Left lung (tissue), 10 donors: ENCODE data around the gene DAB1. TPM values are rescaled to one million over a fixed set of nuclear protein-coding genes. Genes with fewer than 3 reads are reported as not detected.

Source experiments
- ATAC-seq: fragments of 200-7000 bp; cut with Tn5 transposase; one replicate; pipeline ENCODE4 v1.9.1; 2020; ENCODE audit warnings: moderate library complexity
- DNase-seq, 4 donors: peaks; one replicate each; pipeline ENCODE4 v3.0.0-alpha.2; 2013 to 2020
- H3K27ac ChIP-seq, 2 donors: fragments of 200-600 bp; sonication (generic) in 1 of 2; one replicate each; pipeline versions ENCODE4 v1.5.0 to v1.8.0; 2020 to 2021
- H3K27me3 ChIP-seq, 2 donors: fragments of 200-600 bp; sonication (generic) in 1 of 2; one replicate each; pipeline versions ENCODE4 v1.5.0 to v1.8.0; 2020 to 2021
- H3K36me3 ChIP-seq, 2 donors: fragments of 200-600 bp; sonication (generic) in 1 of 2; one replicate each; pipeline versions ENCODE4 v1.5.0 to v1.8.0; 2020 to 2021
- H3K4me1 ChIP-seq, 2 donors: fragments of 200-600 bp; one replicate each; pipeline ENCODE4 v1.8.0; 2021
- H3K4me3 ChIP-seq, 2 donors: fragments of 200-600 bp; sonication (generic) in 1 of 2; one replicate each; pipeline versions ENCODE4 v1.5.0 to v1.8.0; 2020 to 2021; ENCODE audit warnings: mild to moderate bottlenecking in 1 of 2
- H3K9me3 ChIP-seq, 2 donors: fragments of 200-600 bp; sonication (generic) in 1 of 2; one replicate each; pipeline versions ENCODE4 v1.5.0 to v1.8.0; 2020 to 2021
- CTCF ChIP-seq, 2 donors: fragments of 200-600 bp; sonication (generic) in 1 of 2; IDR thresholded peaks; one replicate each; pipeline versions ENCODE4 v1.5.0 to v1.8.0; 2021; ENCODE audit warnings: antibody characterized with exemption in 2 of 2
- intact Hi-C, 2 donors: fragments of 100-400 bp; cut with DNase I; formaldehyde crosslinking; loops; one replicate each; pipeline versions ENCODE4 v1.11.2 to v1.14.2; 2022
- polyA plus RNA-seq, 6 donors: library from polyadenylated mRNA; unstranded; fragments of 120-200 nt; gene quantifications; one replicate each; pipeline ENCODE4 v1.2.1, GENCODE V29; 2013; ENCODE audit not compliant: insufficient read length in 6 of 6
- total RNA-seq, 2 donors: library from RNA; stranded (reverse); fragmentation: NEBNext Ultra II Directional; extraction: Animal tissue kit (Norgen Biotek cat#: 25700); gene quantifications; one replicate each; pipeline ENCODE4 v1.2.1, GENCODE V29; 2021
- donor health status: DM: no; HTN: yes; CAD: no.
- donor health status: DM: no; HTN: no; CAD: no.

Gene DAB1
- total and polyA plus RNA-seq, 8 donors: 0.17 to 1.7 (median 1.1) TPM

DNA sequence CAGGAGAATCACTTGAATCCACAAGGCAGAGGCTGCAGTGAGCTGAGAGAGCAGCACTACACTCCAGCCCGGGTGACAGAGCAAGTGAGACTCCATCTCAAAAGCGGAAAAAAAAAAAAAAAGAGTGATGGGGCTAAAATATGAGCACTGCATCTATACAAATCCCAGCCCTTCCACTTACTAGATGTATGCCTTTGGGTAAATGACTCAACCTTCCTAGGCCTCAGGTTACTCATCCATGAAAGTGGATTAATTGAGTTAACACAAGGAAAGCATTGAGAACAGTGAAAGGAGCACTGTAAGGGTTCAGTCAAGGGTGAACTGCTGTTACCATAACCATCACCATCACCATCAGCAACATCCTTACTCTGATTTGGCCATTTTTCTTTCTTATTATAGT is 231.6 kb downstream of the DAB1 start:
- no peaks in the 10 kb centered on the region for H3K36me3 ChIP-seq
- ATAC-seq: no peak
- TF ChIP-seq CTCF (IDR thresholded peaks at IDR 0.05): no peak

GRCh38 chr1:57190898-57191297 is 233.0 kb downstream of the DAB1 start:
- no peak for ATAC-seq
- Histone ChIP-seq H3K27me3 (no peaks in the 10 kb centered on the region), H3K27ac (no peak overlapping the region), H3K9me3 (no peaks in the 10 kb centered on the region), H3K4me3 (no peak overlapping the region), H3K36me3 (no peaks in the 10 kb centered on the region), H3K4me1 (no peaks in the 10 kb centered on the region)
- no peak for DNase-seq
- TF ChIP-seq CTCF (IDR thresholded peaks at IDR 0.05): no peak
- intact Hi-C loops: no loop called here

More for the DNA sequence above, 231.6 kb downstream of the DAB1 start:
- H3K9me3 ChIP-seq: no peaks in the 10 kb centered on the region
- H3K4me3 ChIP-seq: no peak overlapping the region
- DNase-seq: no peak
- H3K27ac ChIP-seq: no peak overlapping the region
- no peaks in the 10 kb centered on the region for H3K27me3 ChIP-seq
- intact Hi-C loops: no loop called here
- no peaks in the 10 kb centered on the region for H3K4me1 ChIP-seq

- H3K27ac ChIP-seq: no peak overlapping the region
- no peaks in the 10 kb centered on the region for H3K36me3 ChIP-seq
- H3K4me3 ChIP-seq: no peak overlapping the region
- H3K27me3 ChIP-seq: no peaks in the 10 kb centered on the region
- TF ChIP-seq CTCF (IDR thresholded peaks at IDR 0.05): no peak
- DNase-seq (no peak), ATAC-seq (no peak)
- intact Hi-C loops: no loop called here
- H3K9me3 ChIP-seq: no peaks in the 10 kb centered on the region
- no peaks in the 10 kb centered on the region for H3K4me1 ChIP-seq
These were observed 235.7 kb downstream of the DAB1 start for GRCh38 chr1:57188168-57188567.

GRCh38 chr1:57186455-57186854 is 237.4 kb downstream of the DAB1 start:
- TF ChIP-seq CTCF (IDR thresholded peaks at IDR 0.05): no peak
- Histone ChIP-seq H3K4me1 (no peaks in the 10 kb centered on the region), H3K36me3 (no peaks in the 10 kb centered on the region), H3K4me3 (no peak overlapping the region), H3K27me3 (no peaks in the 10 kb centered on the region), H3K27ac (no peak overlapping the region), H3K9me3 (no peaks in the 10 kb centered on the region)
- ATAC-seq: no peak
- no peak for DNase-seq
- intact Hi-C loops: no loop called here

- intact Hi-C loops: no loop called here
- no peaks in the 10 kb centered on the region for H3K36me3 ChIP-seq
- no peak for DNase-seq
- peaks cover 0 to 2% of the 10 kb centered on the region in 2 donors for H3K9me3 ChIP-seq
- no peaks in the 10 kb centered on the region for H3K27me3 ChIP-seq
- no peaks in the 10 kb centered on the region for H3K4me1 ChIP-seq
- no peak for TF ChIP-seq CTCF (IDR thresholded peaks at IDR 0.05)
- ATAC-seq: no peak
- no peak overlapping the region for H3K4me3 ChIP-seq
- no peak overlapping the region for H3K27ac ChIP-seq
These were observed 244.9 kb downstream of the DAB1 start for GRCh38 chr1:57179001-57179400.
